HepG2 (cell line): ENCODE measurements around the gene TECPR1. TPM values are rescaled to one million over a fixed set of nuclear protein-coding genes. Genes with fewer than 3 reads are reported as not detected.
"Not testable (repeated sequence)": the region's sequence is repeated elsewhere in the genome, so short reads cannot be mapped to it uniquely, and the experiment has no call there.

ENCODE experiments used
- ATAC-seq: fragments of 200-7000 bp; cut with Tn5 transposase; 3 replicates; pipeline ENCODE4 v1.9.1; 2020; ENCODE audit warnings: mild to moderate bottlenecking, moderate library complexity
- BruUV-seq: library from RNA; stranded (reverse); fragments of 400-500 nt; replicated peaks from 2 replicates; lab custom pipeline; 2021; lab: Mats Ljungman, UMichigan
- CTCF ChIA-PET: fragments of 300-600 bp; formaldehyde crosslinking; extraction: SDS; loops from one replicate; lab custom pipeline; 2021; ENCODE audit warnings: low total read pairs, inconsistent platforms, low intra/inter-chr PET ratio; lab: Yijun Ruan, JAX
- POLR2A ChIA-PET: fragments of 350-600 bp; sonication (Branson Sonifier 250); formaldehyde crosslinking; loops from one replicate; lab custom pipeline; 2020; ENCODE audit warnings: antibody characterized with exemption, inconsistent platforms; lab: Yijun Ruan, JAX
- DNase-seq: peaks from one replicate; pipeline ENCODE4 v3.0.0-alpha.2; 2015; ENCODE audit warnings: low spot score
- FAIRE-seq: peaks from 3 replicates; lab custom pipeline; 2011; peaks lifted over from hg19 to GRCh38; lab: Jason Lieb, UNC
- H2AFZ ChIP-seq: one replicate; pipeline ENCODE4 v1.6.1; 2011; ENCODE audit warnings: low read length, inconsistent platforms
- H3K27ac ChIP-seq: fragments of 300-600 bp; 3 replicates; pipeline ENCODE4 v1.8.0; 2011; ENCODE audit warnings: mixed run types, mild to moderate bottlenecking, mixed read lengths, low read length, inconsistent platforms; ENCODE audit not compliant: insufficient read depth; ENCODE audit errors: extremely low read length
- H3K27me3 ChIP-seq, 2 experiments: fragments of 200-600 bp in 1 of 2; 2 replicates in 1 of 2; 3 replicates in 1 of 2; pipeline versions ENCODE4 v1.6.0 to v1.8.0; 2011; ENCODE audit warnings: low read length in 2 of 2, mild to moderate bottlenecking in 2 of 2, moderate library complexity in 2 of 2, inconsistent platforms in 1 of 2; ENCODE audit not compliant: insufficient read depth in 2 of 2, control insufficient read depth in 1 of 2
- H3K36me3 ChIP-seq, 2 experiments: fragments of 200-600 bp in 1 of 2; replicated peaks in 1 of 2; 2 replicates in 1 of 2; 3 replicates in 1 of 2; pipeline versions ENCODE4 v1.5.1 to v1.8.0; 2011; ENCODE audit warnings: low read length in 2 of 2, inconsistent platforms in 1 of 2; ENCODE audit not compliant: insufficient read depth in 2 of 2, control insufficient read depth in 1 of 2
- H3K4me1 ChIP-seq: 2 replicates; pipeline ENCODE4 v1.5.1; 2012; ENCODE audit warnings: low read length, inconsistent platforms; ENCODE audit not compliant: insufficient read depth
- H3K4me2 ChIP-seq: 2 replicates; pipeline ENCODE4 v1.6.0; 2011; ENCODE audit warnings: low read depth, low read length, inconsistent platforms
- H3K4me3 ChIP-seq, 3 experiments: fragments of 200-600 bp in 1 of 3; sonication (generic), shearing (Covaris generic) in 1 of 3; replicated peaks in 1 of 3; 2 replicates each; pipeline ENCODE4 v1.5.1; 2011 to 2016; ENCODE audit warnings: low read length in 3 of 3, inconsistent platforms in 2 of 3, low read depth in 2 of 3, mild to moderate bottlenecking in 2 of 3, control low read depth in 1 of 3, mixed read lengths in 1 of 3; ENCODE audit not compliant: insufficient read depth in 1 of 3
- H3K79me2 ChIP-seq: one replicate; pipeline ENCODE4 v1.6.1; 2011; ENCODE audit warnings: low read length, inconsistent platforms; ENCODE audit not compliant: insufficient read depth
- H3K9ac ChIP-seq: 2 replicates; pipeline ENCODE4 v1.6.0; 2011; ENCODE audit warnings: mild to moderate bottlenecking, low read depth, low read length, inconsistent platforms; ENCODE audit not compliant: insufficient read depth
- H3K9me3 ChIP-seq: 2 replicates; pipeline ENCODE4 v1.5.1; 2012; ENCODE audit warnings: mild to moderate bottlenecking, low read length
- H4K20me1 ChIP-seq: 2 replicates; pipeline ENCODE4 v1.6.0; 2011; ENCODE audit warnings: inconsistent platforms, mild to moderate bottlenecking, low read length, moderate library complexity; ENCODE audit not compliant: insufficient read depth
- HMG20B ChIP-seq: conservative IDR thresholded peaks from 2 replicates; pipeline ENCODE4 v1.6.1; 2016; ENCODE audit warnings: missing genetic modification reagents, missing compliant biosample characterization
- MTF2 ChIP-seq: sonication (generic); formaldehyde crosslinking; IDR thresholded peaks from 2 replicates; pipeline ENCODE4 v1.5.0; 2020; ENCODE audit warnings: missing genetic modification reagents, borderline replicate concordance
- PPARG ChIP-seq: conservative IDR thresholded peaks from 2 replicates; pipeline ENCODE4 v1.6.1; 2016; ENCODE audit warnings: missing biosample characterization, missing genetic modification reagents
- SPEN ChIP-seq: sonication (generic); formaldehyde crosslinking; IDR thresholded peaks from 2 replicates; pipeline ENCODE4 v1.5.1; 2020; ENCODE audit warnings: low read depth, mild to moderate bottlenecking, missing genetic modification reagents
- TEAD2 ChIP-seq: sonication (generic); formaldehyde crosslinking; IDR thresholded peaks from 2 replicates; pipeline ENCODE4 v1.9.0; 2021; ENCODE audit warnings: missing genetic modification reagents
- THAP8 ChIP-seq: sonication (generic); formaldehyde crosslinking; IDR thresholded peaks from 2 replicates; pipeline ENCODE4 v1.5.1; 2020; ENCODE audit warnings: missing genetic modification reagents, mild to moderate bottlenecking, borderline replicate concordance
- ZNF552 ChIP-seq: sonication (generic); formaldehyde crosslinking; IDR thresholded peaks from 2 replicates; pipeline ENCODE4 v1.9.0; 2022; ENCODE audit warnings: missing genetic modification reagents, mild to moderate bottlenecking, borderline replicate concordance
- WGBS: methylation state at CpG from one replicate; pipeline ENCODE4 v1.1.6; 2017; ENCODE audit warnings: low lambda C conversion rate; 5-methylcytosine and 5-hydroxymethylcytosine counted together
- in situ Hi-C: cut with HindIII; loops from 2 replicates; pipeline ENCODE4 v1.10.0; 2017; ENCODE audit warnings: low pct_unique_long_range_greater_than_20kb; ENCODE audit not compliant: extremely low pct_ligation_motif_present
- intact Hi-C: fragments of 100-400 bp; cut with micrococcal nuclease; formaldehyde crosslinking; loops from one replicate; pipeline ENCODE4 v1.10.0; 2022; ENCODE audit not compliant: unreplicated experiment
- polyA plus RNA-seq, 8 experiments: library from polyadenylated mRNA; depleted of rRNA in 3 of 8; stranded (reverse) in 7 of 8; unstranded in 1 of 8; fragments of >200 nt; fragmentation: Illumina TruSeq in 4 of 8; extraction: Trizol in 4 of 8; gene quantifications; 2 replicates each; pipeline versions ENCODE4 v1.2.1 to v1.2.3, GENCODE V29; 2011 to 2016; ENCODE audit warnings: low read depth in 4 of 8, missing spikeins in 1 of 8, mixed read lengths in 1 of 8; ENCODE audit not compliant: insufficient read depth in 1 of 8
- total RNA-seq, 5 experiments: library from RNA; depleted of rRNA; stranded (reverse); fragments of >200 nt; fragmentation: Illumina TruSeq; extraction: Trizol; gene quantifications; 2 replicates each; pipeline ENCODE4 v1.2.3, GENCODE V29; 2016; ENCODE audit warnings: low read depth in 1 of 5
- TF ChIP-seq, protein P1 (sequence below): sonication (generic); formaldehyde crosslinking; IDR thresholded peaks from 2 replicates; pipeline ENCODE4 v1.5.0; 2020; ENCODE audit warnings: missing genetic modification reagents, mild to moderate bottlenecking, borderline replicate concordance

The TECPR1 gene
- total and polyA plus RNA-seq, 2 of the 13 experiments (the other 11 are each of a cell fraction or from before 2014, with no cell fraction given) = 2.3 to 6.3 TPM

- TF ChIP-seq MTF2 (CRISPR knock-in tag) = no peak
- TF ChIP-seq PPARG (CRISPR knock-in tag) = no peak
- TF ChIP-seq, protein P1, sequence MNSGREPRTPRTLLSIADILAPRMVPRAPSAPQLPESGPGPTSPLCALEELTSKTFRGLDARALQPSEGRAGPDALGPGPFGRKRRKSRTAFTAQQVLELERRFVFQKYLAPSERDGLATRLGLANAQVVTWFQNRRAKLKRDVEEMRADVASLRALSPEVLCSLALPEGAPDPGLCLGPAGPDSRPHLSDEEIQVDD = no peak
- TF ChIP-seq ZNF552 (CRISPR knock-in tag) = no peak
- TF ChIP-seq HMG20B = no peak
- no peak for TF ChIP-seq THAP8 (CRISPR knock-in tag)
- TF ChIP-seq TEAD2 (CRISPR knock-in tag) = no peak
- TF ChIP-seq SPEN (CRISPR knock-in tag) = no peak
- TF ChIP-seq, all 625 proteins: peak for 0
These were observed 30.2 kb downstream of the TECPR1 start (continued) for GRCh38 chr7:98221611-98222532.

- 98% methylated on average over 6 of the region's 6 CpGs for WGBS
- intact Hi-C loops = not testable (repeated sequence)
These were observed 32.6 kb downstream of the TECPR1 start for GRCh38 chr7:98219382-98219781.

More at GRCh38 chr7:98219382-98219781, 32.6 kb downstream of the TECPR1 start:
- H2AFZ ChIP-seq, POLR2A ChIA-PET, H3K27me3 ChIP-seq, DNase-seq, H3K9ac ChIP-seq, H3K36me3 ChIP-seq, CTCF ChIA-PET, H3K79me2 ChIP-seq, ATAC-seq, H3K9me3 ChIP-seq, in situ Hi-C loops, H3K4me3 ChIP-seq, H4K20me1 ChIP-seq, H3K27ac ChIP-seq, FAIRE-seq, BruUV-seq, H3K4me2 ChIP-seq: not testable (repeated sequence)
- peaks cover 21% of the 10 kb centered on the region for H3K4me1 ChIP-seq
